Measurements from ENCODE around the gene UCN.

Gene UCN

DNA sequence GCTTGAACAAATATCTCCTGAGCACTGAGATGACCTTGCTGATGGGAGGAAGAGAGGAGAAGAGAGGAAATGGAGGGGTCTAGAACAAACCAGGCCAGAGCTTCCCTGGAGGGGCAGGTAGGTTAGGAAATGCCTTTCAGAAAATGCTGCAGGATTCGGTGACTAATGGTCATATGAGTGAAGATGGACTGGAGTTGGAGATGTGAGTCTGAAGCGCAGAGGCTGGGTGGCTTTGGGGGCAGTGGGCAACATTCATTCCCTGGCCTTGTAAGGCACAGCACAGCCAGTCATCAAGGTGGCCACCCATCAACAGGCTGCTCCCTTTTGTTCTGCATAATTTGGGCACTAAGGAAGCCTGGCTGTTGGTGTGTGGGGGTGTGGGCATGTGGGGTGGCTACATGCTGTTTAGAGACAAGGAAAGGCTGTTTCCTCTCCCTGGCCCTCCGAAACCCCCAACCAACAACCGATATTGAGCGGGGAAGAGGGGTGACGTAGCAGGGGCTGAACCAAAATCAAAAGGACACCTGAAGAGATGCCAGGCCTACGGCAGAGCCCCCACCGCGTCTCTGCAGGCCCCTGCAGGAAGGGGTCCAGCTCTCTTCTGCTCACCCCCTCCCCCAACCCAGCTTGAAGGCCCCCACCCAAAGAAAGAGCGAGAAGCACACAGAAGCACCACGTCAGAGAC is 46.9 kb downstream of the UCN start:
- DNase-seq (ENCODE audit: low read depth, low spot score), result no peak

DNA sequence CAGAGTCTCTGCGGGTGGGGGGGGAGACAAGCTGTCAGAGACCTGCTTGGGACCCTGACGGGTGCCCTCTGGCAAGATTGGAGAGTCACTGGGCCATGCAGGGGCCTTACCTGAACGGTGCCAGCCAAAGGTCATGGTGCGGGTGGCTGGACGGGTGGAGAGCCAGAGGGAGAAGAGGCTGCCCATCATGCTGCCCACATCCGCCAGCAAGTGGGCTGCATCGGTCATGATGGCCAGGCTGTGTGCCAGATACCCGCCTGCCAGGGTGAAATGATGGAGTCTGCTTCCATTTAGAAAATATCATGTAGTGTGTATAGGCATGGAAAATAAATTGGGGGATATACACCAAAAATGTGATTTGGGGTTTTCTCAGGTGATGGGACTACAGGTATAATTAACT is 50.2 kb downstream of the UCN start:
- no peak for DNase-seq (ENCODE audit: low read depth, low spot score)

Data from ELF-1 (cell line).